OCI-LY3 (cell line): ENCODE data around the gene PCK2.

Experiments used
- H2AFZ ChIP-seq: fragments of 200-600, 300-600 bp; shearing (Covaris generic); 2 replicates; pipeline ENCODE4 v1.6.0; 2014; ENCODE audit warnings: antibody characterized with exemption, low read depth, low read length
- H3K27ac ChIP-seq: fragments of 200-600, 300-600 bp; sonication (generic); 2 replicates; pipeline ENCODE4 v1.5.1; 2014; ENCODE audit warnings: mild to moderate bottlenecking, low read length, moderate library complexity, mixed read lengths
- H3K27me3 ChIP-seq: fragments of 200-600, 300-600 bp; sonication (generic); 2 replicates; pipeline ENCODE4 v1.6.1; 2014; ENCODE audit warnings: low read depth, low read length, mixed read lengths
- H3K36me3 ChIP-seq: fragments of 200-600, 300-600 bp; sonication (generic); replicated peaks from 2 replicates; pipeline ENCODE3; 2014; ENCODE audit warnings: low read depth, low read length, mixed read lengths
- H3K4me1 ChIP-seq: fragments of 300-600, 200-600 bp; sonication (generic); 2 replicates; pipeline ENCODE4 v1.6.1; 2014; ENCODE audit warnings: low read length, mixed read lengths
- H3K4me2 ChIP-seq: fragments of 200-600, 300-600 bp; sonication (generic); 2 replicates; pipeline ENCODE4 v1.6.1; 2014; ENCODE audit warnings: low read length, mixed read lengths
- H3K4me3 ChIP-seq: fragments of 300-600, 200-600 bp; sonication (generic); 2 replicates; pipeline ENCODE4 v1.5.1; 2014; ENCODE audit warnings: antibody characterized with exemption, mild to moderate bottlenecking, low read length, moderate library complexity
- H3K79me2 ChIP-seq: fragments of 300-600, 200-600 bp; shearing (Covaris generic); 2 replicates; pipeline ENCODE4 v1.6.1; 2014; ENCODE audit warnings: mild to moderate bottlenecking, low read length, mixed read lengths
- H3K9ac ChIP-seq: fragments of 300-600, 200-600 bp; shearing (Covaris generic); 2 replicates; pipeline ENCODE4 v1.6.0; 2014; ENCODE audit warnings: mild to moderate bottlenecking, low read length, moderate library complexity
- H3K9me3 ChIP-seq: fragments of 200-600, 300-600 bp; shearing (Covaris generic); 2 replicates; pipeline ENCODE4 v1.6.1; 2014; ENCODE audit warnings: low read length, mixed read lengths; ENCODE audit not compliant: insufficient read depth
- H4K20me1 ChIP-seq: fragments of 200-600, 300-600 bp; sonication (generic); 2 replicates; pipeline ENCODE4 v1.6.1; 2016; ENCODE audit warnings: low read length, mixed read lengths; ENCODE audit not compliant: insufficient read depth
- EZH2phosphoT487 ChIP-seq: fragments of 200-600 bp; shearing (Covaris generic); IDR thresholded peaks from 2 replicates; pipeline ENCODE4 v1.6.1; 2018; ENCODE audit warnings: antibody characterized with exemption, mixed run types, low read depth
- TF ChIP-seq, protein P1 (sequence below): fragments of 200-600, 300-600 bp; sonication (generic); IDR thresholded peaks from 2 replicates; pipeline ENCODE4 v1.5.1; 2014; ENCODE audit warnings: antibody characterized with exemption, low read length, low read depth

PCK2 gene

DNA sequence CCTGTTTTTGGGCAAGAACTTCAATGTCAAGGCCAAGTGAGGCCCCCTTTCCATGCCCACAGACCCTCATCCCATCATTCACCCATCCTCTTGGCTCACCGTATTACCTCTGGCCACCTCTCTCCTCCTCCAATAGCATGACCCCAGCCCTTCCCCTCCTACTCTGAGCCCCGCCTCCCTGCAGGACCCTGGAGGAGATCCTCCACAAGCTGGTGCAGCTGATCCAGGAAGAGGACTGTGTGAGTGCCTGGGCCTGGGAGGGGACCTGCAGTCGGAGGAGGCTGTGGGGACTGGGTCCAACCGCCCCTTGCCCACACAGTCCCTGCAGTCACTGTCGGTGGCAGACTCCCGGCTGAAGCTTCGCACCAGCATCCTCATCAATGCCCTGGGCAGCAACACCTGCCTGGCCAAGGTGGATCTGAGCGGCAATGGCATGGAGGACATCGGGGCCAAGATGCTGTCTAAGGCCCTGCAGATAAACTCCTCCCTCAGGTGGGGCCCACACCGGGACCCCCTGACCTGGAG lies 35.1 kb upstream of the PCK2 start:
- Histone ChIP-seq H3K79me2 (no peaks in the 10 kb centered on the region), H2AFZ (no peak overlapping the region), H3K9me3 (no peaks in the 10 kb centered on the region), H3K4me2 (no peak overlapping the region), H3K4me3 (no peak overlapping the region), H3K36me3 (no peaks in the 10 kb centered on the region), H3K27ac (no peak overlapping the region), H3K4me1 (no peaks in the 10 kb centered on the region), H3K27me3 (no peaks in the 10 kb centered on the region), H3K9ac (no peak overlapping the region), H4K20me1 (no peaks in the 10 kb centered on the region)
- TF ChIP-seq, protein P1, sequence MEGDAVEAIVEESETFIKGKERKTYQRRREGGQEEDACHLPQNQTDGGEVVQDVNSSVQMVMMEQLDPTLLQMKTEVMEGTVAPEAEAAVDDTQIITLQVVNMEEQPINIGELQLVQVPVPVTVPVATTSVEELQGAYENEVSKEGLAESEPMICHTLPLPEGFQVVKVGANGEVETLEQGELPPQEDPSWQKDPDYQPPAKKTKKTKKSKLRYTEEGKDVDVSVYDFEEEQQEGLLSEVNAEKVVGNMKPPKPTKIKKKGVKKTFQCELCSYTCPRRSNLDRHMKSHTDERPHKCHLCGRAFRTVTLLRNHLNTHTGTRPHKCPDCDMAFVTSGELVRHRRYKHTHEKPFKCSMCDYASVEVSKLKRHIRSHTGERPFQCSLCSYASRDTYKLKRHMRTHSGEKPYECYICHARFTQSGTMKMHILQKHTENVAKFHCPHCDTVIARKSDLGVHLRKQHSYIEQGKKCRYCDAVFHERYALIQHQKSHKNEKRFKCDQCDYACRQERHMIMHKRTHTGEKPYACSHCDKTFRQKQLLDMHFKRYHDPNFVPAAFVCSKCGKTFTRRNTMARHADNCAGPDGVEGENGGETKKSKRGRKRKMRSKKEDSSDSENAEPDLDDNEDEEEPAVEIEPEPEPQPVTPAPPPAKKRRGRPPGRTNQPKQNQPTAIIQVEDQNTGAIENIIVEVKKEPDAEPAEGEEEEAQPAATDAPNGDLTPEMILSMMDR, result no peak
- no peak for TF ChIP-seq EZH2phosphoT487

DNA sequence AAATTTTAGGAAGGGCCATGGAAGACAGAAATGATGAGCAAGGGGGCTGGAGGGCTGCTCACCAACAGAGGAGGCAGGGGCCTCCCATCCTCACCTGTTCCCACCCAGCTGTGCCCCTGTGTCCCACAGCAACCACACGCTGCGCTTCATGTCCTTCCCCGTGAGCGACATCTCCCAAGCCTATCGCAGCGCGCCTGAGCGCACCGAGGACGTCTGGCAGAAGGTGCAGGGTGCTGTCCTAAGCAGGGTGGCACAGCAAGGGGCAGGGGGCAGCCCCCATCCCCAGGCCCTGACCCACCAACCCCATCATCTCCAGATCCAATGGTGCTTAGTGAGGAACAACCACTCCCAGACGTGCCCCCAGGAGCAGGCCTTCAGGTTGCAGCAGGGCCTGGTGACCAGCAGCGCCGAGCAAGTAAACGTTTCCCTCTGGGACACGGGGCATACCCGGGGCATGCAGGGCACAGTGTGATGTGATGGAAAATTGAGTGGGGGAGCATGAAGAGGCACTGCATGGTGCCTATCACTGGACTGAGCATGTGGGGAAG lies 34.2 kb upstream of the PCK2 start:
- Histone ChIP-seq H2AFZ (no peak overlapping the region), H3K4me3 (no peak overlapping the region), H4K20me1 (no peaks in the 10 kb centered on the region), H3K9ac (no peak overlapping the region), H3K36me3 (no peaks in the 10 kb centered on the region), H3K79me2 (no peaks in the 10 kb centered on the region), H3K27me3 (no peaks in the 10 kb centered on the region), H3K4me2 (no peak overlapping the region), H3K27ac (no peak overlapping the region), H3K9me3 (no peaks in the 10 kb centered on the region), H3K4me1 (no peaks in the 10 kb centered on the region)
- TF ChIP-seq EZH2phosphoT487, result no peak
- TF ChIP-seq, protein P1, result no peak

DNA sequence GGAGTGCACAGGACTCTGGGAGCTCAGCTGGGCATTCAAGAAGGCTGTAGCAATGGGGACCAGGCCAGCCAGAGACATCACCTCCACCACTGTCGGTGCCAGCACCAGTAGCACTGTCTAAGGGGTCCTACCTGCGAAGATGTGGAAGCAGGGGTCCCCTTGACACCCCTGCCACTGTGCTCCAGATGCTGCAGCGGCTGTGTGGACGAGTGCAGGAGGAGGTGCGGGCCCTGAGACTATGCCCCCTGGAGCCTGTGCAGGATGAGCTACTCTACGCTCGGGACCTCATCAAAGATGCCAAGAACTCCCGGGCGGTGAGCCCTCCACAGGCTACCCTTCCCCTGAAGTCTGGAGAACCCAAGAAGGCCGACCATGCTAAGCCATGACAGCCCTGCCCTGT lies 33.7 kb upstream of the PCK2 start:
- H3K4me1 ChIP-seq, result no peaks in the 10 kb centered on the region
- no peaks in the 10 kb centered on the region for H4K20me1 ChIP-seq
- H3K9ac ChIP-seq, result no peak overlapping the region
- TF ChIP-seq, protein P1, result no peak
- TF ChIP-seq EZH2phosphoT487, result no peak
- no peaks in the 10 kb centered on the region for H3K36me3 ChIP-seq
- no peak overlapping the region for H2AFZ ChIP-seq
- no peaks in the 10 kb centered on the region for H3K27me3 ChIP-seq
- H3K27ac ChIP-seq, result no peak overlapping the region
- no peaks in the 10 kb centered on the region for H3K9me3 ChIP-seq
- no peak overlapping the region for H3K4me3 ChIP-seq
- H3K4me2 ChIP-seq, result no peak overlapping the region
- no peaks in the 10 kb centered on the region for H3K79me2 ChIP-seq

DNA sequence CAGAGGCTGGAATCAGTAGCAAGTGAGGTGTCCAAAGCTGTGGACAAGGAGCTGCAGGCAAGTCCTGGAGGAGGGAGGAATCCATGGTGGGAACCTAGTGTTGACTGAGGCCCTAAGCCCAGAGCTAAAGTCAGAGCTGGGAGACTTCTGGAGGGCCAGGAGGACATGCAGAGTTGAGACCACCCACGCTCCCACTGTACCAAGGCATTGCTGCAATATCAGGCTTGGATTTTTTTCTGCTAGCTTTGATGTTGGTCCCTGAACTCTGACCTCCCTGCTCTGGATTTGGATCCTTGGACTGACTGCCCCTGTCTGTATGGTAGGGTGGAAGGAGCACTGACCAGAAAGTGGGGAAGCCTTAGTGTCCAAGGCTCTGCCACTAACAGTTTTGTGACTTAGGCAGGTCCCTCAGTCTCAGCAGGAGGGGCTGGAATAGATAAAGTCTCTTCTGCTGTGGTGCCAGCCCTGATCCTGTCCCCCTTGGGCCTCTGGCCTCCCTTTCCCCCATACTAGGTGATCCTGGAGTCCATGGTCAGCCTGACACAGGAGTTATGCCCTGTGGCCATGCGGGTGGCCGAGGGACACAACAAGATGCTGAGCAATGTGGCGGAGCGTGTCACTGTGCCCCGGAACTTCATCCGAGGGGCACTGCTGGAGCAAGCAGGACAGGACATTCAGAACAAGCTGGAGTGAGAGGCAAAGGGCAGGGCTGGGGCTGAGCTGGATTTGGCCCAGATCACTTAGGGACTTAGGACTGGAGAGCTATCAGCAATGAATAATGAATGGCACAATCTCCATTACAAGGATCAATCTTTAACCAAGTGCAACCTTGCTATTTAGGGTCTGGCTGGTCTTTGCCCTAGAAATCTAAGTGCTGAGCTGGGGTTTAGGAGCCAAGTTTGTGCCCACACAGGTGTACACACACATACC lies 32.9 kb upstream of the PCK2 start:
- no peaks in the 10 kb centered on the region for H3K4me1 ChIP-seq
- no peak for TF ChIP-seq EZH2phosphoT487
- TF ChIP-seq, protein P1, result no peak

More for the DNA sequence above, 32.9 kb upstream of the PCK2 start:
- no peaks in the 10 kb centered on the region for H4K20me1 ChIP-seq
- H3K9ac ChIP-seq, result no peak overlapping the region
- no peaks in the 10 kb centered on the region for H3K9me3 ChIP-seq
- no peak overlapping the region for H2AFZ ChIP-seq
- H3K79me2 ChIP-seq, result no peaks in the 10 kb centered on the region
- no peak overlapping the region for H3K4me2 ChIP-seq
- no peaks in the 10 kb centered on the region for H3K36me3 ChIP-seq
- no peak overlapping the region for H3K27ac ChIP-seq
- no peak overlapping the region for H3K4me3 ChIP-seq
- H3K27me3 ChIP-seq, result no peaks in the 10 kb centered on the region
